Aorta (tissue), 5 donors: ENCODE data around the gene HSBP1L1. TPM values are rescaled to one million over a fixed set of nuclear protein-coding genes. Genes with fewer than 3 reads are reported as not detected.
"Not testable (repeated sequence)": the region's sequence is repeated elsewhere in the genome, so short reads cannot be mapped to it uniquely, and the experiment has no call there.

ENCODE experiments used
- ATAC-seq: fragments of 200-7000 bp; cut with Tn5 transposase; one replicate; pipeline ENCODE4 v1.9.1; 2022; ENCODE audit warnings: moderate library complexity; ENCODE audit not compliant: low FRiP score
- DNase-seq, 2 donors: peaks; one replicate each; pipeline ENCODE4 v3.0.0-alpha.2; 2020
- H3K27ac ChIP-seq, 2 donors: one replicate each; pipeline ENCODE4 v1.5.1; 2013; ENCODE audit warnings: low read length in 2 of 2, mild to moderate bottlenecking in 2 of 2, moderate library complexity in 2 of 2, control low read depth in 1 of 2, inconsistent platforms in 1 of 2, low read depth in 1 of 2
- H3K27me3 ChIP-seq, 2 donors: one replicate each; pipeline ENCODE4 v1.6.1; 2013; ENCODE audit warnings: control low read depth in 1 of 2, low read length in 1 of 2, mild to moderate bottlenecking in 1 of 2, moderate library complexity in 1 of 2; ENCODE audit not compliant: insufficient read depth in 2 of 2, control insufficient read depth in 1 of 2
- H3K36me3 ChIP-seq, 2 donors: one replicate each; pipeline ENCODE4 v1.6.1; 2013; ENCODE audit warnings: control low read depth in 1 of 2, low read length in 1 of 2, mild to moderate bottlenecking in 1 of 2; ENCODE audit not compliant: insufficient read depth in 2 of 2, control insufficient read depth in 1 of 2
- H3K4me1 ChIP-seq, 2 donors: one replicate each; pipeline ENCODE4 v1.6.1; 2013; ENCODE audit warnings: low read length in 2 of 2, control low read depth in 1 of 2, mild to moderate bottlenecking in 1 of 2, moderate library complexity in 1 of 2; ENCODE audit not compliant: insufficient read depth in 2 of 2, control insufficient read depth in 1 of 2
- H3K4me3 ChIP-seq, 2 donors: one replicate each; pipeline ENCODE4 v1.5.1; 2013; ENCODE audit warnings: low read length in 2 of 2, control low read depth in 1 of 2, mild to moderate bottlenecking in 1 of 2
- H3K9me3 ChIP-seq: one replicate; pipeline ENCODE4 v1.6.1; 2013; ENCODE audit warnings: mild to moderate bottlenecking, low read length; ENCODE audit not compliant: control insufficient read depth
- WGBS, 2 donors: extraction: QIAGEN DNeasy Blood & Tissue Kit; methylation state at CpG; one replicate each; pipeline ENCODE4 v1.1.7; 2013; 5-methylcytosine and 5-hydroxymethylcytosine counted together
- intact Hi-C, 2 donors: fragments of 100-400 bp; cut with DNase I; formaldehyde crosslinking; loops; one replicate each; pipeline versions ENCODE4 v1.14.2 to v1.15.0; 2022
- polyA plus RNA-seq, 2 donors: library from polyadenylated mRNA; stranded (reverse); fragments of 200-250 nt; gene quantifications; one replicate each; pipeline ENCODE4 v1.2.3, GENCODE V29; 2013
- total RNA-seq, 2 donors: library from RNA; stranded (reverse); fragmentation: NEBNext Ultra II Directional; extraction: Animal tissue kit (Norgen Biotek cat#: 25700); gene quantifications; one replicate each; pipeline ENCODE4 v1.2.1, GENCODE V29; 2021
- donor health status: healthy with polysubstance abuse.
- donor health status: Bipolar disorder and iron deficiency.
- donor health status: DM: no; HTN: no; CAD: no.
- donor health status: DM: no; HTN: no; CAD: no.
- donor health status: DM: yes; HTN: yes; CAD: no.

HSBP1L1 gene
- total and polyA plus RNA-seq, 4 donors: 5.1 to 13.0 (median 9.6) TPM

DNA sequence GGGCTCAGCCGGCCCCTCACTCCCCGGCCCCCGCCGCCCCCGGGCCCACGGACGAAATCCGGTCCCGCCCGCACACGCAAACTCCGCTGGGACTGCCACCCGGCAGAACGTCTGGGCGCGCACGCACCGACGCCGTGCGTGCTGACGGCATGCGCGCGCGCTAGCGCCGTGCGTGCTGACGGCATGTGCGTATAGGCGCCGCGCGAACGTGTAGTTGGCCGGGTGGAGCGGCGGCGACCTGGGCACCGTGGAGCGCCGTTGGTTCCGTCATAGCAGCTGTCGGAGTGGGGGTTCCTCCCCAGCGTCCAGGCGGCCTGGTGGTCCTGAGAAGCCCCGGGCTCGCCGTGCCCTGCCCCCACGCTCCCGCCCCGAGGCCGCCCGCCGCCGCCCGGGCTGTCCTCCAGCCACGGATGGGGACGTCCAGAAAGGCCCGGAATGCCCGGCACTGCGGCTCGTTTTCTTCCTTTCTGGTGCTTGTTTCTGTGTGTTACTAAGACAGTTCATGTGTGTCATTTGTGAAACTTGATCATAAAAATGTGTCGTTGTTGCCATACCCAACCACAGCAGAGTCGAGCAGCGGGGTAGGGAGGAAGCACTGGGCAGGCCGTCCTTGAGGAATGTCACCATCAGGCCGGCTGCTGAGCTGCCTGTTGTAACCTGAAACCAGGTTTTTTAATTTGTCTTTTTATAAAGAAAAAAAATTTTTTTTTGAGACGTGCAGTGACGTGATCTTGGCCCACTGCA is 24.2 kb downstream of the HSBP1L1 start, which contains the start of gene TXNL4A:
Gene TXNL4A, minus strand, starts transcription at position 113 of the 744 bp plus-strand sequence. CDS start 171 bp downstream, outside the sequence.
- H3K27ac ChIP-seq: peak within 1 kb of the TSS; percentile 46 to 87
- H3K36me3 ChIP-seq: no peaks in the 10 kb centered on the region
- no peaks in the 10 kb centered on the region for H3K4me1 ChIP-seq
- intact Hi-C loops: loop anchor here (1.0 to 10.0 kb wide), 6 partner anchors 22 to 119 kb away; partner anchors contain the start of genes ADNP2 (in 2 of the 2), RBFA (in 2 of the 2) and SLC66A2 (in 1 of the 2)
- 0 to 1% methylated on average over 67 to 71 of the region's 71 CpGs for WGBS, 2 donors
- ATAC-seq (peak; percentile 98), DNase-seq (peak; percentile 93 to 94)
- no peaks in the 10 kb centered on the region for H3K27me3 ChIP-seq
- peak within 1 kb of the TSS; percentile 61 to 69 for H3K4me3 ChIP-seq
- no peaks in the 10 kb centered on the region for H3K9me3 ChIP-seq

DNA sequence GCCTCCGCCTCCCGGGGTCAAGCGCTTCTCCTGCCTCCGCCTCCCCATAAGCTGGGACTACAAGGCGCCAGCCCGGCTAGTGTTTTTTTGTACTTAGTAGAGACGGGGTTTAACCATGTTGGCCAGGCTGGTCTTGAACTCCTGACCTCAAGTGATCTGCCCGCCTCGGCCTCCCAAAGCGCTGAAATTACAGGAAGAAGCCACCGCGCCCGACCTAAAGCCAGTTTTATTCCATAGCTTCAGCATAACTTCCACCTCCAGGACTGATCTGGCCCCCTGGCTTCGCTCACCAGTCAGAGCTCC is 24.7 kb downstream of the HSBP1L1 start:
- H3K4me3 ChIP-seq: peak overlapping the region; percentile 60 to 61
- intact Hi-C loops: loop anchor here (2.0 to 10.0 kb wide), 5 partner anchors 22 to 118 kb away; partner anchors contain the start of genes ADNP2 (in 2 of the 2), RBFA (in 1 of the 2) and SLC66A2 (in 1 of the 2)
- peak in 1 of 2 donors; percentile 65 for DNase-seq
- no peaks in the 10 kb centered on the region for H3K4me1 ChIP-seq
- ATAC-seq: no peak
- peak overlapping the region in 1 of 2 donors; percentile 16 for H3K27ac ChIP-seq
- no peaks in the 10 kb centered on the region for H3K9me3 ChIP-seq
- WGBS, 2 donors: 43 to 56% methylated on average over 14 of the region's 14 CpGs
- no peaks in the 10 kb centered on the region for H3K36me3 ChIP-seq
- H3K27me3 ChIP-seq: no peaks in the 10 kb centered on the region

DNA sequence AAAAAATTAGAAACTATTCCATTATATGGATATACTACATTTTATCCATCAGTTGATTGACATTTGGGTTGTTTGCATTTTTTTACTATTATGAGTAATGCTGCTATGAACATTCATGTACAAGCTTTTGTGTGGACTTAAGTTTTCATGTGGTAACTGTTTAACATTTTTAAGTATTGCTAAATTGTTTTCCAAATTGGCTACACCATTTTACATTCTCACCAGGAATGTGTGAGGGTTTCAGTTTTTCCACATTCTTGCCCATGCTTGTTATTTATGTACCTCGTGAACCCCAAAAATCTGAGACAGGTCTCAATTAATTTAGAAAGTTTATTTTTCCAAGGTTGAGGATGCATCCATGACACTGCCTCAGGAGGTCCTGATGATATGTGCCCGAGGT is 27.1 kb downstream of the HSBP1L1 start:
- no peak for ATAC-seq
- no peak for DNase-seq
- H3K27me3 ChIP-seq: no peaks in the 10 kb centered on the region
- H3K4me1 ChIP-seq: no peaks in the 10 kb centered on the region
- H3K4me3 ChIP-seq: no peak overlapping the region
- intact Hi-C loops: no loop called here
- H3K27ac ChIP-seq: no peak overlapping the region
- 79 to 85% methylated on average over 2 of the region's 2 CpGs for WGBS, 2 donors
- H3K9me3 ChIP-seq: no peaks in the 10 kb centered on the region
- no peaks in the 10 kb centered on the region for H3K36me3 ChIP-seq

DNA sequence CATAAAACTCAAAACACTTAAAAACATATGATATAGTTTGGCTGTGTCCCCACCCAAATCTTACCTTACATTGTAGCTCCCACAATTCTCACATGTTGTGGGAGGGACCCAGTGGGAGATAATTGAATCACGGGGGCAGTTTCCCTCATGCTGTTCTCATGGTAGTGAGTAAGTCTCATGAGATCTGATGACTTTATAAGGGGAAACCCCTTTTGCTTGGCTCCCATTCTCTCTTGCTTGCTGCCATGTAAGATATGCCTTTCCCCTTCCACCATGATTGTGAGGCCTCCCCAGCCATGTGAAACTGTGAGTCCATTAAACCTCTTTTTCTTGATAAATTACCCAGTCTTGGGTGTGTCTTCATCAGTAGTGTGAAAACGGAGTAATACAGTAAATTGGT is 35.3 kb downstream of the HSBP1L1 start:
- H3K27me3 ChIP-seq, H3K36me3 ChIP-seq, H3K27ac ChIP-seq, H3K4me3 ChIP-seq, H3K9me3 ChIP-seq, DNase-seq, ATAC-seq, intact Hi-C loops, H3K4me1 ChIP-seq: not testable (repeated sequence)
- WGBS, 2 donors: 88% methylated on average over 2 of the region's 2 CpGs

DNA sequence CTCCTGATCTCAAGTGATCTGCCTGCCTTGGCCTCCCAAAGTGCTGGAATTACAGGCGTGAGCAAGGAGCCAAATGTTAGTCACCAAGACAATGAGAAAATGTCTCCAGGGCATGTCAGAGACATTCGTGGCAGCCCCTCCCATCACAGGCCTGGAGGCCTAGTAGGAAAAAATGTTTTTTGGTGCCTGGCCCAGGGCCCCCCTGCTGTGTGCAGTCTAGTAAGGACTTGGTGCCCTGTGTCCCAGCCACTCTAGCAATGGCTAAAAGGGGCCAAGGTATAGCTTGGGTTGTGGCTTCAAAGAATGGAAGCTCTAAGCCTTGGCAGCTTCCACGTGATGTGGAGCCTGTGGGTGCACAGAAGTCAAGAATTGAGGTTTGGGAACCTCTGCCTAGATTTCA is 36.4 kb downstream of the HSBP1L1 start:
- Histone ChIP-seq H3K9me3 (no peaks in the 10 kb centered on the region), H3K27me3 (no peaks in the 10 kb centered on the region), H3K36me3 (no peaks in the 10 kb centered on the region), H3K27ac (no peak overlapping the region), H3K4me3 (no peak overlapping the region), H3K4me1 (no peaks in the 10 kb centered on the region)
- intact Hi-C loops: no loop called here
- DNase-seq: no peak
- no peak for ATAC-seq
- WGBS, 2 donors: 80 to 83% methylated on average over 3 of the region's 3 CpGs

DNA sequence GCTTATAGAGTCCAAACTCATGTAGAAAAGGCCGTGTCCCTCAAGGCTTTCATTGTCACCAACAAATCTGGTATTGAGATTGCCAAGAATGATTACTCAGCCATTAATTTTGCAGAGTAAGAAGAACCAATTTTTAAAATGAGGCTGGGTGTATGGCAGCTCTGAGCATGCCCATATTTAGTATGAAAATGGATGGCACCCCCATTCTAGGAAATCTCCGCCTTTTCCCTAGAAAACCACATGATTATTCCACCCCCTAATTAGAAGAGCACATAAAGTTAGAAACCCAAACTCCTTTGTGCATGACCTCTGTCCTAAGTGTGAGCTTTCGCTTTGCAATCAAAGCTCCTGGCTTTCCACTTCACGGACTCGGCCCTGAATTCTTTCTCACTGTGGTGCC is 38.0 kb downstream of the HSBP1L1 start:
- Histone ChIP-seq H3K4me3 (no peak overlapping the region), H3K27me3 (no peaks in the 10 kb centered on the region), H3K9me3 (no peaks in the 10 kb centered on the region), H3K36me3 (no peaks in the 10 kb centered on the region), H3K27ac (no peak overlapping the region), H3K4me1 (no peaks in the 10 kb centered on the region)
- ATAC-seq (no peak), DNase-seq (no peak)
- 96 to 97% methylated on average over 5 of the region's 5 CpGs for WGBS, 2 donors
- intact Hi-C loops: no loop called here

DNA sequence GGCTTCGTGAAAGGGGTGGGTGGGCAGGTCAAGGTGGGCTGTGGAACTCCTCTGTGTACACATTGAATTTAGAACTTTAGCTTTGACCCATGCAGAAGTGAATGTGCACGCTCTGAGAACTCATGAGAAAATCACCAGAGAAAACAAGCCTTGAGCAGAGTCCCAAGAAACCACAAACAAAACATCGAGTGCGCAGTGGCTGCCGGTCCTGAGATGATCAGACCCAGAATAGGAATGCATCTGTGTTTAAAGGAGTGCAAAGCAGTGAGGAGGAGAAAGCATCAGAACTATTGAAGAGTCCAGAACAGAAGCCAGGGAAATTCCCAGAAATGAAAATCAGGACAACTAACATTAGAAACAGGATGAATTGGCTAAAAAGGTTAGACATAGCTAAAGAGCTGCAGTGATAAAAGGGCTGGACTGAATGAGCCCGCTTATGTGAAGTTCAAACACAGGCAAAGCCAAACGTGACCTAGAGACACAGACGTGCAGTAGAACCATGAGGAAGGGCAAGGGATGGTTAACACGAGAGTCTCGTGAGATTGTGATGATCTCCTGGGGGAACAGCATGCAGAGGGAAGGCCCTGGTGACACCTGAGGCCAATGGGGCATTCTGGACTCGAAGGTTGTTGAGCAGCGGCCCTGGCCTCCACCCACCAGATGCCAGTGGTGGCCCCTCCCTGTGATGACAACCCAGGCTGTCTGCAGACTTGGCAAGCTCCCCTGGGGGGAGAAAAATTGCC is 40.3 kb downstream of the HSBP1L1 start:
- Histone ChIP-seq H3K9me3 (no peaks in the 10 kb centered on the region), H3K27ac (no peak overlapping the region), H3K4me3 (no peak overlapping the region), H3K36me3 (no peaks in the 10 kb centered on the region), H3K4me1 (no peaks in the 10 kb centered on the region), H3K27me3 (no peaks in the 10 kb centered on the region)
- ATAC-seq (no peak), DNase-seq (no peak)
- 75 to 88% methylated on average over 12 of the region's 12 CpGs for WGBS, 2 donors
- intact Hi-C loops: no loop called here

DNA sequence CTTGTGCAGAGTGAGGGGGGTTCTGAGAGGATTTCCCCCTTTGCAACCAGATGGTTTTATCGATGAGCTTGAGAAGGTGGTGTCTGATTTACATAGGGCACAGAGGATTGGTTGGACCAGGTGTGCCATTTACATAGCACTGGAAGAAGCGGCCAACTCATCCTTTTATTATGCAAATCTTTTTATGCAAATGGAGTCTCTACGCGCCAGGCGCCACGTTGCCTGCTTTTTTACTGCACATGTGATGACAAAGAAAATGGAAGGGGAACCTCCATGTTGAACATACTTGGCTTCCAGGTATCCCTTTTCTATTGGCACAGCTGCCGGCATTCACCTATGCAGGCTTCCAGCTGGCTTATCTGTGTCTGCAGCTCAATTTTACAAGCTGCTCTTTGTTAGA is 42.3 kb downstream of the HSBP1L1 start:
- ATAC-seq (no peak), DNase-seq (no peak)
- Histone ChIP-seq H3K4me1 (no peaks in the 10 kb centered on the region), H3K9me3 (no peaks in the 10 kb centered on the region), H3K27ac (no peak overlapping the region), H3K27me3 (no peaks in the 10 kb centered on the region), H3K4me3 (no peak overlapping the region), H3K36me3 (no peaks in the 10 kb centered on the region)
- intact Hi-C loops: no loop called here
- WGBS, 2 donors: 69 to 88% methylated on average over 7 of the region's 7 CpGs
